GM12878 (cell line): Measurements from ENCODE around the gene OSBPL10. TPM values are rescaled to one million over a fixed set of nuclear protein-coding genes. Genes with fewer than 3 reads are reported as not detected.

Experiments
- ATAC-seq: fragments of 200-7000 bp; cut with Tn5 transposase; 3 replicates; pipeline ENCODE4 v1.9.1; 2020; ENCODE audit warnings: mild to moderate bottlenecking, moderate library complexity
- BruUV-seq: library from RNA; stranded (reverse); fragments of 400-500 nt; replicated peaks from 2 replicates; lab custom pipeline; 2021; lab: Mats Ljungman, UMichigan
- CTCF ChIA-PET: fragments of 300-600 bp; sonication (Branson Sonifier 250); formaldehyde crosslinking; extraction: SDS; loops from one replicate; lab custom pipeline; 2021; ENCODE audit warnings: inconsistent platforms; lab: Yijun Ruan, JAX
- POLR2A ChIA-PET: fragments of 350-600 bp; formaldehyde crosslinking; extraction: SDS; loops from one replicate; lab custom pipeline; 2021; ENCODE audit warnings: inconsistent platforms; lab: Charles Lee
- RAD21 ChIA-PET: fragments of 300-600 bp; sonication (Branson Sonifier 250); formaldehyde crosslinking; loops from one replicate; lab custom pipeline; 2023; ENCODE audit warnings: antibody characterized with exemption; ENCODE audit not compliant: unreplicated experiment; lab: Charles Lee
- SMC1A ChIA-PET: fragments of 300-600 bp; sonication (Branson Sonifier 250); formaldehyde crosslinking; loops from one replicate; lab custom pipeline; 2023; ENCODE audit not compliant: unreplicated experiment, uncharacterized antibody; lab: Charles Lee
- DNase-seq: peaks from one replicate; pipeline ENCODE4 v3.0.0-alpha.2; 2011; ENCODE audit warnings: low read depth, low spot score
- FAIRE-seq: peaks from 3 replicates; lab custom pipeline; 2011; peaks lifted over from hg19 to GRCh38; lab: Jason Lieb, UNC
- H2AFZ ChIP-seq: 2 replicates; pipeline ENCODE4 v1.6.0; 2011; ENCODE audit warnings: low read depth, low read length, control low read depth; ENCODE audit not compliant: control insufficient read depth
- H3K27ac ChIP-seq: 2 replicates; pipeline ENCODE4 v1.5.1; 2011; ENCODE audit warnings: control low read depth; ENCODE audit not compliant: control insufficient read depth, insufficient read depth
- H3K27me3 ChIP-seq, 2 experiments: replicated peaks in 1 of 2; 2 replicates each; pipeline versions ENCODE4 v1.6.0 to v1.6.1; 2011; ENCODE audit warnings: low read length in 1 of 2; ENCODE audit not compliant: control insufficient read depth in 2 of 2, insufficient read depth in 2 of 2
- H3K36me3 ChIP-seq, 2 experiments: 2 replicates each; pipeline ENCODE4 v1.5.1; 2011; ENCODE audit warnings: low read length in 1 of 2; ENCODE audit not compliant: control insufficient read depth in 2 of 2, insufficient read depth in 2 of 2
- H3K4me1 ChIP-seq: 2 replicates; pipeline ENCODE4 v1.6.1; 2011; ENCODE audit warnings: mild to moderate bottlenecking, low read length, moderate library complexity, mixed read lengths; ENCODE audit not compliant: control insufficient read depth, insufficient read depth
- H3K4me2 ChIP-seq: 2 replicates; pipeline ENCODE4 v1.6.0; 2011; ENCODE audit warnings: control low read depth; ENCODE audit not compliant: control insufficient read depth, insufficient read depth
- H3K4me3 ChIP-seq: fragments of 200-600 bp; sonication (generic); 2 replicates; pipeline ENCODE4 v1.5.1; 2016
- H3K79me2 ChIP-seq: 2 replicates; pipeline ENCODE4 v1.6.0; 2011; ENCODE audit warnings: low read length; ENCODE audit not compliant: control insufficient read depth, insufficient read depth
- H3K9ac ChIP-seq: 2 replicates; pipeline ENCODE4 v1.8.0; 2011; ENCODE audit warnings: low read length, control low read depth, mixed read lengths; ENCODE audit not compliant: control insufficient read depth, insufficient read depth
- H3K9me3 ChIP-seq: replicated peaks from 3 replicates; pipeline ENCODE4 v1.5.1; 2011; ENCODE audit warnings: mild to moderate bottlenecking, low read length; ENCODE audit not compliant: control insufficient read depth, insufficient read depth
- H4K20me1 ChIP-seq: 2 replicates; pipeline ENCODE4 v1.6.0; 2011; ENCODE audit not compliant: control insufficient read depth, insufficient read depth
- ATF7 ChIP-seq: fragments of 450-650 bp; IDR thresholded peaks from 2 replicates; pipeline ENCODE4 v1.6.1; 2016; ENCODE audit warnings: low read depth, mild to moderate bottlenecking
- BCLAF1 ChIP-seq: fragments of 450-650 bp; IDR thresholded peaks from 2 replicates; pipeline ENCODE4 v1.6.1; 2017; ENCODE audit warnings: antibody characterized with exemption, mild to moderate bottlenecking, moderate library complexity
- BMI1 ChIP-seq: fragments of 450-650 bp; IDR thresholded peaks from 2 replicates; pipeline ENCODE4 v1.6.1; 2016; ENCODE audit warnings: mild to moderate bottlenecking, moderate library complexity, borderline replicate concordance
- E2F8 ChIP-seq: fragments of 450-650 bp; IDR thresholded peaks from 2 replicates; pipeline ENCODE4 v1.6.1; 2018; ENCODE audit warnings: mild to moderate bottlenecking, low read depth, moderate library complexity; ENCODE audit not compliant: partially characterized antibody
- EGR1 ChIP-seq, 2 experiments: IDR thresholded peaks; 1 replicate in 1 of 2; 2 replicates in 1 of 2; pipeline ENCODE4 v1.6.1; 2011 to 2012; ENCODE audit warnings: low read depth in 2 of 2, low read length in 2 of 2, borderline replicate concordance in 1 of 2, mild to moderate bottlenecking in 1 of 2, moderate library complexity in 1 of 2
- ETV6 ChIP-seq, 2 experiments: fragments of 450-650 bp in 1 of 2; IDR thresholded peaks in 1 of 2; conservative IDR thresholded peaks in 1 of 2; 2 replicates each; pipeline ENCODE4 v1.6.1; 2014; ENCODE audit warnings: antibody characterized with exemption in 1 of 2, borderline replicate concordance in 1 of 2, low read depth in 1 of 2, mild to moderate bottlenecking in 1 of 2, moderate library complexity in 1 of 2
- FOXM1 ChIP-seq: IDR thresholded peaks from 2 replicates; pipeline ENCODE4 v1.6.1; 2012; ENCODE audit warnings: low read depth, mild to moderate bottlenecking, inconsistent platforms, low read length, moderate library complexity
- GABPA ChIP-seq: IDR thresholded peaks from 2 replicates; pipeline ENCODE4 v1.6.1; 2014; ENCODE audit warnings: antibody characterized with exemption, low read depth, mild to moderate bottlenecking, inconsistent platforms
- GATAD2B ChIP-seq: fragments of 450-650 bp; conservative IDR thresholded peaks from 2 replicates; pipeline ENCODE4 v1.6.1; 2017; ENCODE audit warnings: low read depth, mild to moderate bottlenecking, moderate library complexity
- HCFC1 ChIP-seq: fragments of 150-350 bp; IDR thresholded peaks from 2 replicates; pipeline ENCODE4 v1.6.1; 2014; ENCODE audit warnings: low read length
- KAT2A ChIP-seq: conservative IDR thresholded peaks from 2 replicates; pipeline ENCODE4 v1.6.1; 2011; ENCODE audit warnings: low read depth, low read length; ENCODE audit not compliant: control insufficient read depth
- PKNOX1 ChIP-seq: fragments of 450-650 bp; IDR thresholded peaks from 2 replicates; pipeline ENCODE4 v1.6.1; 2016; ENCODE audit warnings: mild to moderate bottlenecking
- RCOR1 ChIP-seq: conservative IDR thresholded peaks from 2 replicates; pipeline ENCODE4 v1.6.1; 2012; ENCODE audit warnings: low read depth, low read length, improper control_type of control experiment
- USF2 ChIP-seq: IDR thresholded peaks from 2 replicates; pipeline ENCODE4 v1.6.1; 2011; ENCODE audit warnings: low read depth, low read length, improper control_type of control experiment, borderline replicate concordance
- ZNF207 ChIP-seq: fragments of 450-650 bp; IDR thresholded peaks from 2 replicates; pipeline ENCODE4 v1.6.1; 2014; ENCODE audit warnings: antibody characterized with exemption, mild to moderate bottlenecking, borderline replicate concordance
- WGBS: methylation state at CpG from one replicate; pipeline ENCODE4 v1.1.6; 2016; ENCODE audit warnings: low lambda C conversion rate; ENCODE audit not compliant: insufficient replicate concordance, insufficient coverage; ENCODE audit errors: missing lambda C conversion rate; 5-methylcytosine and 5-hydroxymethylcytosine counted together
- in situ Hi-C: fragments of 300-500 bp; cut with MboI; formaldehyde crosslinking; loops from 9 replicates; pipeline ENCODE4 v1.14.3; 2018; ENCODE audit warnings: mixed read lengths
- intact Hi-C: fragments of 100-400 bp; cut with micrococcal nuclease; formaldehyde crosslinking; loops from one replicate; pipeline ENCODE4 v1.14.2; 2022; ENCODE audit not compliant: unreplicated experiment
- polyA plus RNA-seq, 11 experiments: library from polyadenylated mRNA; depleted of rRNA in 4 of 11; unstranded in 6 of 11; stranded (reverse) in 5 of 11; fragments of >200 nt; fragmentation: Nextera tagmentation in 4 of 11; fragmentation: Illumina TruSeq in 1 of 11; extraction: Ambion mirVana in 4 of 11; extraction: Trizol in 1 of 11; gene quantifications; 1 replicate in 1 of 11; 2 replicates in 10 of 11; pipeline versions ENCODE4 v1.2.1 to v1.2.3, GENCODE V29; 2011 to 2016; ENCODE audit warnings: inconsistent platforms in 2 of 11, missing spikeins in 2 of 11, low read depth in 1 of 11
- total RNA-seq, 4 experiments: library from RNA; depleted of rRNA in 3 of 4; stranded (reverse); fragments of >200 nt in 3 of 4; fragmentation: Illumina TruSeq in 1 of 4; extraction: Trizol in 1 of 4; gene quantifications; 2 replicates each; pipeline versions ENCODE4 v1.2.1 to v1.2.3, GENCODE V29; 2013 to 2021

Gene OSBPL10
- total and polyA plus RNA-seq, 10 of the 15 experiments (the other 5 are each of a cell fraction or from before 2014, with no cell fraction given): 0.03 to 0.25 (median 0.09) TPM; not detected in 5

- intact Hi-C loops (no loop called here), in situ Hi-C loops (no loop called here)
- Histone ChIP-seq H3K27me3 (no peaks in the 10 kb centered on the region; a peak in 1 of 4 replicates), H3K36me3 (no peaks in the 10 kb centered on the region; a peak in 1 of 4 replicates), H2AFZ (no peak overlapping the region), H3K79me2 (no peaks in the 10 kb centered on the region), H4K20me1 (no peaks in the 10 kb centered on the region), H3K4me1 (no peaks in the 10 kb centered on the region), H3K27ac (no peak overlapping the region), H3K9ac (no peak overlapping the region), H3K4me2 (no peak overlapping the region), H3K9me3 (no peaks in the 10 kb centered on the region), H3K4me3 (no peak overlapping the region)
- ATAC-seq: no peak
- no peak for TF ChIP-seq ETV6 (conservative IDR thresholded peaks at IDR 0.05 in 1 of 2, IDR thresholded peaks at IDR 0.05 in 1 of 2; ENCODE audit: borderline replicate concordance in 1 of 2, low read depth in 1 of 2)
- no peak for TF ChIP-seq USF2
- TF ChIP-seq ATF7: no peak
- no peak for TF ChIP-seq BMI1
- no peak for TF ChIP-seq GATAD2B
- no peak for TF ChIP-seq EGR1 (IDR thresholded peaks at IDR 0.05; ENCODE audit: borderline replicate concordance in 1 of 2, low read depth in 2 of 2, low read length in 2 of 2)
- TF ChIP-seq KAT2A: no peak
- no peak for TF ChIP-seq RCOR1
- no peak for TF ChIP-seq ZNF207
- no peak for TF ChIP-seq PKNOX1
- no peak for TF ChIP-seq HCFC1
- no peak for TF ChIP-seq E2F8
- TF ChIP-seq FOXM1: no peak
- TF ChIP-seq GABPA: no peak
- no peak for TF ChIP-seq BCLAF1
- 44% methylated on average over 11 of the region's 11 CpGs for WGBS
- POLR2A ChIA-PET: no interaction called here
- SMC1A ChIA-PET: no interaction called here
- CTCF ChIA-PET: interaction anchor here (1.3 kb wide), 1 partner anchor 11 kb away, joined by 3 read pairs; no protein-coding TSS in a partner anchor
- no peak for DNase-seq
- RAD21 ChIA-PET: no interaction called here
- no peak for FAIRE-seq
- BruUV-seq: no TSS peak
Observed at GRCh38 chr3:31891876-31892455, 89.1 kb downstream of the OSBPL10 start.
